ENCODE data around the gene TRMT61A.

Gene TRMT61A

DNA sequence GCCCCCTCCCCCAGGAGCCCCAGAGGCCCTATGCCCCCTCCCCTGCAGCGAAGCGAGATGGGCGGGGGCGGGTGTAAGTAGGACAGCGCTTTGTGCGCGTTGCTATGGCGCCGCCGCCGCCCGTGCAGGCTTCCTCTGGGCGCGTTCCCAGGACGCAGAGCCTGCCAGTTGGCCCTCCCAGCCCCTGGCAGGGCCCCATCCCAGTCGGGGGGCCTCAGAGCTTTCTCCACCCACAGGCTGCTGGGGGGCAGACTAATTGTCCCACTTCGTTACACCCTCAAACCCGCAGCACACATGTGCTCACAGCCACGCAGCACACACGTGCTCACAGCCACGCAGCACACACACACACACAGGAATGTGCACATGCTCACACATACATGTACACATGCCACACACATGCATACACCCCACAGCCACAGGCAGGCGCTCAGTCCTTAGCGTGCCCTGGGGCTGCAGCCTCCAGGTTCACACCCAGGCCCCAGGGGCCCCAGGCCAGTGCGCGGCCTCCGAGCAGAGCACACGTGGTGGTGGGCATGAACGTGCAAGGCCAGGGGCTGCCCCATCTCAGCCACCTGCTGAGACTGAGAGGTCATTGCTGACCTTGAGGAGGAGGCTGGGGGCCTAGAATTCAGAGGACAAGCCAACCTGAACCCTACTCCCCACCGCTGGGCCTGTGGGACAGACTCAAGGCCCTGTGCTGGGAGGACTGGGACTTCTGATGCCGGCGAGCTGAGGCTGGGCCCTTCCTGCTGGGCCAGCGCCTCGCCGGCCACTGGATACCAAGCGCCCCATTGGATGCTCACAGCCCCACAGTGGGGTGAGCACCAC lies 15.6 kb downstream of the TRMT61A start:
- Mint-ChIP-seq H3K4me1 (peaks cover 6% of the 10 kb centered on the region), H3K9me3 (no peaks in the 10 kb centered on the region), H3K27me3 (peaks cover 10% of the 10 kb centered on the region), H3K4me3 (no peak overlapping the region), H3K27ac (no peak overlapping the region)
- DNase-seq: no peak
- no peak for ATAC-seq

GRCh38 chr14:103545219-103545914 lies 16.4 kb downstream of the TRMT61A start:
- Mint-ChIP-seq H3K27me3 (peaks cover 4% of the 10 kb centered on the region), H3K27ac (no peak overlapping the region), H3K9me3 (no peaks in the 10 kb centered on the region), H3K4me3 (no peak overlapping the region), H3K4me1 (peaks cover 6% of the 10 kb centered on the region)
- no peak for ATAC-seq
- DNase-seq: no peak

GRCh38 chr14:103545915-103546651 lies 17.1 kb downstream of the TRMT61A start:
- no peak overlapping the region for H3K27ac Mint-ChIP-seq
- peaks cover 6% of the 10 kb centered on the region for H3K4me1 Mint-ChIP-seq
- H3K27me3 Mint-ChIP-seq: no peaks in the 10 kb centered on the region
- no peak for ATAC-seq
- no peaks in the 10 kb centered on the region for H3K9me3 Mint-ChIP-seq
- DNase-seq: no peak
- H3K4me3 Mint-ChIP-seq: no peak overlapping the region

DNA sequence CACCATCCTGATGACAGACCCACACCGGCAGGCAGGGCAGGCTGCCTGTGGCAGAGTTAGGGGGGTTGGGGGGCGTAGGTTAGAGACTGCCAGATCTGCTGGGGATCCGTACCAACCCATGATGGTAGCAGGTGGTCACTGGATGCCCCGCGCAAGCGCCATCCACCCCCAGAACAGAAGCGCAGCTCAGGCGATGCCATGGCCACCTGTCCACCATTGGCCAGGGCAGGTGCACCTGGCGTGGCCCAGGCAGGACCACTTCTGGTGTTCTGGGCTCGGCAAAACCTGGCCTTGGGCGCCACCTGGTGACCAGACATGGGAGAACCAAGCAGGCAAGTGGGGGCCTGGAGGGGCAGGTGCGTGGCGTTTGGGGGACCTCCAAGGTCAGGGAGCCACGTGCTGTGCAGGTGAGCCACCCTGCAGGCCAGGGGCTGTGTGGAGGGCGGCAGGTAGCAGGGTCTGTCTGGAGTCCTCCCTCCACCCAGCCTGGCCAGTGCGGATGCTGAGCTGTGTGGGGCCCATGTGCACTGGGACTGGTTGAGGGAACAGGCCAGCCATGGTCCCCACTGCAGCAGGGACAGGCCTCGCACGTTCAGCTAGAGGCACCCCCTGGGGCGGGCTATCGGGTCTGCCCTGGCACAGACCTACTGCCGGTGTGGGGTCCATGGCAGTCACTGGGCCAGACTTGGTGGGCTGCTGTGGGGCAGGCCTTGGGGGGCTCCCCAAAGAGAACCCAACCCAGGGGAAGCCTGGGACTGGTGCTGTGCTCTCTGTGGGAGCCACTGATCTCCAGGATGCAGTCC lies 17.9 kb downstream of the TRMT61A start:
- peak; percentile 76 for ATAC-seq
- H3K4me1 Mint-ChIP-seq: peaks cover 6% of the 10 kb centered on the region
- H3K27me3 Mint-ChIP-seq: no peaks in the 10 kb centered on the region
- H3K27ac Mint-ChIP-seq: no peak overlapping the region
- H3K4me3 Mint-ChIP-seq: no peak overlapping the region
- DNase-seq: peak; percentile 75 to 77
- no peaks in the 10 kb centered on the region for H3K9me3 Mint-ChIP-seq

DNA sequence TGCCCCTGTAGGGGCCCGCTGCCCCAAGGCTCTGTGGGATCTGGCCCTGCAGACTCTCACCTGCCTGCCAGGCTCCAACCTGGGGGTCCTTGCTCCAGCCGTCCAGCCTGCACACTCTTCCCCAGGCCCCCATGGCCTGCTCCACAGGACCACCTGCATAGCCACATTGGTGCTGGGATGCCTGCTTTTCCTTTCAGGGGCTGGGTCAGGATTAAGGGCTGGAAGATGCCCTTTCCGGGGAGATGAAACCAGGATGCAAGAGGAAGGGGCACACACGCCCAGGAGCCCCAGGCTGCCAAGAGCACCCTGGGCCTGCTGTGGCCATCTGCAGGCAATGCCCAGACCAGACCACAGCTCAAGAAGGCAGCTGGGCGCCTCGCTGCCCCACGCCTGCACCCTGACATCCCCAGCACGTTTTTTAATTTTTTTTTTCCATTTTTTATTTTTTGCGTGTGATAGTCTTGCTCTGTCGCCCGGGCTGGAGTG lies 18.5 kb downstream of the TRMT61A start:
- Mint-ChIP-seq H3K9me3 (no peaks in the 10 kb centered on the region), H3K4me1 (peaks cover 6% of the 10 kb centered on the region), H3K27me3 (no peaks in the 10 kb centered on the region), H3K4me3 (no peak overlapping the region), H3K27ac (peak overlapping the region in 1 of 2 donors; percentile 63)
- DNase-seq: no peak
- ATAC-seq: no peak

GRCh38 chr14:103547941-103548462 lies 19.0 kb downstream of the TRMT61A start:
- peaks cover 6% of the 10 kb centered on the region for H3K4me1 Mint-ChIP-seq
- no peak overlapping the region for H3K4me3 Mint-ChIP-seq
- no peaks in the 10 kb centered on the region for H3K9me3 Mint-ChIP-seq
- H3K27me3 Mint-ChIP-seq: no peaks in the 10 kb centered on the region
- DNase-seq (no peak), ATAC-seq (no peak)
- H3K27ac Mint-ChIP-seq: peak overlapping the region in 1 of 2 donors; percentile 63

DNA sequence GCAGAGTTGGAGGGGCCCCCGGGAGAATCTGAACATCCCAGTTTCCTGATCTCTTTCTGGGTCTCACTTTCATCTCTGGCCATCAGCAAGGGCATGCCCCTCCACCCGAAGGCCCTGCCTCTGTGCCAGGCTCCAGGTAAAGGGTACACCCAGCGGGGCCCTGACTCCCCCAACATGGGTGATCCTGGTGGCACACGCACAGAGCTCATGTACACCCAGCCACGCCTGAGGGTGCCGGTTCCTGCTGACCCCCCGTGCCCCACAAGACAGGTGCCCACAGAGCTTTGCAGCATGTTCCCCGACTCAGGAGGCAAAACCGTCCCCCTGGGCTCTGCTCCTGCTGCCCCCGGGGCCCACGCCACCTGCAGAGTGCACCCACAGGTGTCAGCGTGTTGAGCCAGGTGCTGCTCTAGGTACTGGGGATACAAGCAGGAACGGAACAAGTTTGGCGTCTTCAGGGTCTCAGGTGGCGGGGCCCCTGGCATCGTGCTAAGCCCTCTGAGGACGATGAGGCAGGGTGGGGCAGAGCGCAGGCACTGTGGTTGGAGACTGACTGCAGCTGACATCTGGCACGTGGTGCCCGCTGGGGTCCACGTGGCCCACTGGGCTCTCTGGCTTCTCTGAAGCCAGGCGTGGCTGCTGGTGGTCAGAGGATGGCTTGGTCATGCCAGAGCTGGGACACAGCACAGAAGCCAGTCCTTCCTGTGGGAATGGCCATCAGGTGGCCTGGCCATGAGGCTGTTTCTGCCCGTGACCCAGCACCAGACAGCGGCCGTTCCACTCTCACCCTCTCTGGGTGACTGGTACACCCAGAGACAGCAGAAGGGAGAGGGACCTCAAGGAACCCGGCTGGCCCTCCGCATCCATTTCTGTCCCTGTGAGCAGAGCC lies 19.7 kb downstream of the TRMT61A start:
- Mint-ChIP-seq H3K4me3 (no peak overlapping the region), H3K4me1 (peaks cover 6% of the 10 kb centered on the region), H3K27me3 (no peaks in the 10 kb centered on the region), H3K9me3 (no peaks in the 10 kb centered on the region), H3K27ac (no peak overlapping the region)
- ATAC-seq (no peak), DNase-seq (no peak)

GRCh38 chr14:103549361-103550311 lies 20.6 kb downstream of the TRMT61A start:
- no peak overlapping the region for H3K27ac Mint-ChIP-seq
- DNase-seq (no peak), ATAC-seq (no peak)

DNA sequence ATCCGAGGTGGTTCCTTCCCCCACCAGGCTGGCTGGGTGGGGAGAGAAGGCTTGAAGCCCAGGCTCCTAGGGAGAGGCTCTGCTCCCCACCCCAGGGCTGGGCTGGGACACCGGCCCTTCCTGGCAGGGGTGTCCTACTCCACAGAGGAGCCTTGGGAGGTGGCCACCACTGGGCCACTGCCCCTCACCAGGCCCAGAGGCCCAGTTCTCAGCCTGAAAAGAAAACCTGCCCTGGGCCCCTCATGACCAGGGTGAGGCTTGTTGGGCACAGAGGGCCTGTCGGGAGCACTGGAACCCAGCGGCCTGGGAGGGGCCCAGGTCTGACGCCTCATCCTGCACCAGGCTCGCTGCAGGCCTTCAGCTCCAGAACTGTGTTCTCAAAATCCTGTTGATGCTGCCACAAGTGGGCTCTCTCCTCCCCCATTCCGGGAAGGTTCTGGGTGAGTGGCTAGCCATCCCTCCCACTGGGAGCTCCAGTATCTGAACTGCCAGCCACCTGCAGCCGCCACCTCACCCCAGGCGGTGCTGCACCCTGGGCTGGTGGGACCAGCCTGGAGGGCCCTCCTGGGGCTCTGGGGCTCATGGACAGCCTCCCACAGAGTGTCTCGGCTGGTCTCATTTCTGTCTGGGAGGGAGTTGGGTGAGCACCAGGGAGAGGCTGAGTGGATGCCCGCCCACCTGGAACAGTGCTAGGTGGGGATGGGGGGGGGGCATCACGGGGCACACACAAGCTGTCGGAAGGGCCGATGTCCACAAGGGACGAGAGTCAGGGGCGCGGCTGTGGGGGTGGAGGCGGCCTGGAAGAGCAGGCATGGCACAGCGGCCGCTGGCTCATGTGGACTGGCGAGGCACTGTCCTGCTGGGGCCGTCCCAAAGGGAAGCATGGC lies 21.7 kb downstream of the TRMT61A start:
- peak overlapping the region in 1 of 2 donors; percentile 60 for H3K27ac Mint-ChIP-seq
- ATAC-seq (no peak), DNase-seq (no peak)
- H3K4me1 Mint-ChIP-seq: peaks cover 17% of the 10 kb centered on the region
- H3K9me3 Mint-ChIP-seq: no peaks in the 10 kb centered on the region
- H3K27me3 Mint-ChIP-seq: no peaks in the 10 kb centered on the region
- H3K4me3 Mint-ChIP-seq: no peak overlapping the region

More at GRCh38 chr14:103549361-103550311, 20.6 kb downstream of the TRMT61A start:
- Mint-ChIP-seq H3K9me3 (no peaks in the 10 kb centered on the region), H3K4me1 (peaks cover 6% of the 10 kb centered on the region), H3K27me3 (no peaks in the 10 kb centered on the region), H3K4me3 (no peak overlapping the region)

DNA sequence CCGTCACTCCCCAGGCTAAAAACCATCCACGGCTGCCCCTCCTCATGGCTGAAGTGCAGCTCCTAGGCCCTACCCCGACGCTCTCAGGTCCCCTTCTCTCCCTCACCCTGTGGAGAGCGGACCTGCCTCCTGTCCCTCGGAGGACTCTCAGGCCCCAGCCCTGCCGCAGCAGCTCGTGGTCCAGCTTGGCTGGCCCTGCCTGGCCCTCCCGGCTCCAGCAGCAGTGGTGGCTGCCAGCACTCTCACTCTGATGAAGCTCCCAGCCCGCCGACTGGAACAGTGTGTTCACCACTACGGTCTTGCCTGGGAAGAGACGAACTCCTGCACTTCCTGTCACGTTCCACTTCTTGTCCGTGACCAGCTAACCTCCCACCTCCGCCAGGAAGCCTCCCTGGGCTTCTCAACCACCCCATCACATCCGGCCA lies 22.4 kb downstream of the TRMT61A start:
- H3K27me3 Mint-ChIP-seq: no peaks in the 10 kb centered on the region
- peaks cover 19% of the 10 kb centered on the region for H3K4me1 Mint-ChIP-seq
- H3K4me3 Mint-ChIP-seq: no peak overlapping the region
- DNase-seq: no peak
- ATAC-seq: no peak
- H3K9me3 Mint-ChIP-seq: no peaks in the 10 kb centered on the region
- peak overlapping the region in 1 of 2 donors; percentile 88 for H3K27ac Mint-ChIP-seq

DNA sequence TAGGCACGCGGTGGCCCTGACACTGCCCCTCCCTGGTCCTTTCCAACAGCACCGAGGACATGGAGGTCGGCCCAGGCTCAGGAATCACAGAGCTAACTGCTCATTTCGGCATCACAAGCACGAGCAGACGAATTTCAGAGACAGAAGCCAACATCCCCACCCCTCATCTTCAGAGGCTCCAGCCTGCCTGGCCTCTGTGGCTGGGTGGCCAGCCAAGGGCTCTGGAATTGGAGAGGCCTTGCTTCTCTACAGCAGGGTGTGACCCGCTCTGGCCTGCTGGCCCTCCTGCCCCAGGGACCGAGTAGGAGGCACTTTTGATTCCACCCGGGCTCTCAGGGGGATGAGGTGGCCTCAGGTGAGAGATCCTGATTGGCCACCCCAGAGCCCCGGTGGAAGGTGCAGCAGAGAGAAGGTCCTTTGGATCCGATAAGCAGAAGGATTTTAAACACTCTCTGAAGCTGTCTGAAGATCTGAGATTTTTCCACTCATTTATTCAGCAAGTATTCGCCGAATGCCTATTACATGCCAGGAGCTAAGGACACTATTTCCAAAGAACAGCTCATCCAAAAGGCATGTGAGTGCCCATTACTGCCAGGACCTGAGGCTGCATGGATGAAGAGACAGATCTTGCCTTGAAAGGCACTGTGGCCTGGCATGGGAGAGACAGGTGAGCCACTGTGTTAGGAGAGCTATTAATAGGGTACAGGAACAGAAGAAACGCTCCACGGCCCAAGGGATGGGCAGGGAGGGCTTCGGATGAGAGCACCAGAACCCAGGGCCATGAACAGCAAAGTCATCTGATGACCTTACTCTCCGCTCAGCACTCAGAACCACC lies 23.2 kb downstream of the TRMT61A start:
- ATAC-seq (no peak), DNase-seq (no peak)
- H3K27ac Mint-ChIP-seq: peak overlapping the region in 1 of 2 donors; percentile 88
- H3K4me1 Mint-ChIP-seq: peaks cover 15% of the 10 kb centered on the region
- H3K27me3 Mint-ChIP-seq: no peaks in the 10 kb centered on the region
- no peaks in the 10 kb centered on the region for H3K9me3 Mint-ChIP-seq
- no peak overlapping the region for H3K4me3 Mint-ChIP-seq

DNA sequence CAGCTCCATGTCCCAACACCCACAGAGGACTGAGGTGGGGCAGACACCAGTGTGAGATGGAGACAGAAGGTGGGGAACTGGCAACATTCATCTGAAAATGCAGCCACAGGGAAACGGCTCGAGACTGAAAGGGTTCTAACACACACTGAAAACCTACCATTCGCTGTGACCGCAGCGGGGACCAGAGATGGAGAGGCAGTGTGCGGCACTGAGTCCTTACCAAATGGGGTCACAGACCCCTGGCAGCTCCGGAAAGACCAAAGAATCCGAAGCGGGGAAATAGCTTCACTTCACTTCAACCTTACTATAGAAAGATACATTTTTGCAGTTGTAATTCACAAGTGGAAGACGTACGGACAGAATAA lies 23.8 kb downstream of the TRMT61A start:
- Mint-ChIP-seq H3K4me3 (no peak overlapping the region), H3K4me1 (peaks cover 21% of the 10 kb centered on the region), H3K27ac (no peak overlapping the region), H3K9me3 (no peaks in the 10 kb centered on the region), H3K27me3 (no peaks in the 10 kb centered on the region)
- DNase-seq (no peak), ATAC-seq (no peak)

All from stimulated activated naive CD8-positive, alpha-beta T cell treated with anti-CD3 and anti-CD28 coated beads, Interleukin-15, amount 100 ng/mL, for 72 hours (primary cell).